Chondrocyte (in vitro differentiated cells): ENCODE measurements around the gene NLRP7. TPM values are rescaled to one million over a fixed set of nuclear protein-coding genes. Genes with fewer than 3 reads are reported as not detected.
"Not testable (repeated sequence)": the region's sequence is repeated elsewhere in the genome, so short reads cannot be mapped to it uniquely, and the experiment has no call there.

Experiments used
- DNase-seq: peaks from one replicate; pipeline ENCODE4 v3.0.0; 2021; ENCODE audit warnings: mixed read lengths, low spot score
- H3K27ac Mint-ChIP-seq: one replicate; pipeline ENCODE4 v1.8.0; 2021; ENCODE audit warnings: mild to moderate bottlenecking, moderate library complexity, mixed read lengths; ENCODE audit not compliant: unreplicated experiment
- H3K27me3 Mint-ChIP-seq: 2 replicates; pipeline ENCODE4 v1.8.0; 2021; ENCODE audit warnings: low read depth, mixed read lengths
- H3K36me3 Mint-ChIP-seq: 2 replicates; pipeline ENCODE4 v1.8.0; 2021; ENCODE audit warnings: low read depth, mixed read lengths
- H3K4me1 Mint-ChIP-seq: 2 replicates; pipeline ENCODE4 v1.8.0; 2021; ENCODE audit warnings: low read depth, mild to moderate bottlenecking, mixed read lengths
- H3K4me3 Mint-ChIP-seq: one replicate; pipeline ENCODE4 v1.8.0; 2021; ENCODE audit warnings: mild to moderate bottlenecking, moderate library complexity, mixed read lengths; ENCODE audit not compliant: unreplicated experiment
- H3K9me3 Mint-ChIP-seq: 2 replicates; pipeline ENCODE4 v1.8.0; 2021; ENCODE audit warnings: low read depth, mixed read lengths
- total RNA-seq: library from RNA; stranded (reverse); gene quantifications from 3 replicates; pipeline ENCODE4 v1.2.1, GENCODE V29; 2021
- TF ChIP-seq, protein P1 (sequence below): fragments of 200-600 bp; sonication (generic); IDR thresholded peaks from 2 replicates; pipeline ENCODE4 v1.5.0; 2021; ENCODE audit warnings: antibody characterized with exemption, mild to moderate bottlenecking, moderate library complexity

The NLRP7 gene
- total RNA-seq, 1 donor from 2014 or later = not detected

DNA sequence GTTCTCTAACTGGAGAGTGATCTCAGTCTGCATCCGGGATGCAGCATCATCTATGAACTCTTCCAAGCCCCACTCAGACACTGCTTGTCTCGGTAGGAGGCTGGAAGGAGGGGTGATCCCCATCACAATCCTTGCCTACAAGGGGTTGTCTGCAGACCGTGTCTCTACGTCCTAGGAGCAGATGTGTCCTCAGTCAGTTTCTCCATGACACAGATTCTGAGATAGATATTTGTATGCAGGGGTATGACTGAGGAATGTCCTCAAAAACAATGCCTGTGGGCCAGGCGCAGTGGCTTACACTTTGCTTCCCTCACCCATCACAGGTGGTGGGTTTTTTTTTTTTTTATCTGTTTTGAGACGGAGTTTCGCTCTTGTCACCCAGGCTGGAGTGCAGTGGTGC is 40.5 kb downstream of the NLRP7 start:
- Mint-ChIP-seq H3K27me3 (no peaks in the 10 kb centered on the region), H3K4me1 (no peaks in the 10 kb centered on the region), H3K4me3 (no peak overlapping the region), H3K36me3 (no peaks in the 10 kb centered on the region), H3K27ac (no peak overlapping the region), H3K9me3 (peaks cover 11% of the 10 kb centered on the region)
- TF ChIP-seq, protein P1, sequence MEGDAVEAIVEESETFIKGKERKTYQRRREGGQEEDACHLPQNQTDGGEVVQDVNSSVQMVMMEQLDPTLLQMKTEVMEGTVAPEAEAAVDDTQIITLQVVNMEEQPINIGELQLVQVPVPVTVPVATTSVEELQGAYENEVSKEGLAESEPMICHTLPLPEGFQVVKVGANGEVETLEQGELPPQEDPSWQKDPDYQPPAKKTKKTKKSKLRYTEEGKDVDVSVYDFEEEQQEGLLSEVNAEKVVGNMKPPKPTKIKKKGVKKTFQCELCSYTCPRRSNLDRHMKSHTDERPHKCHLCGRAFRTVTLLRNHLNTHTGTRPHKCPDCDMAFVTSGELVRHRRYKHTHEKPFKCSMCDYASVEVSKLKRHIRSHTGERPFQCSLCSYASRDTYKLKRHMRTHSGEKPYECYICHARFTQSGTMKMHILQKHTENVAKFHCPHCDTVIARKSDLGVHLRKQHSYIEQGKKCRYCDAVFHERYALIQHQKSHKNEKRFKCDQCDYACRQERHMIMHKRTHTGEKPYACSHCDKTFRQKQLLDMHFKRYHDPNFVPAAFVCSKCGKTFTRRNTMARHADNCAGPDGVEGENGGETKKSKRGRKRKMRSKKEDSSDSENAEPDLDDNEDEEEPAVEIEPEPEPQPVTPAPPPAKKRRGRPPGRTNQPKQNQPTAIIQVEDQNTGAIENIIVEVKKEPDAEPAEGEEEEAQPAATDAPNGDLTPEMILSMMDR = no peak
- peak; percentile 20 for DNase-seq

DNA sequence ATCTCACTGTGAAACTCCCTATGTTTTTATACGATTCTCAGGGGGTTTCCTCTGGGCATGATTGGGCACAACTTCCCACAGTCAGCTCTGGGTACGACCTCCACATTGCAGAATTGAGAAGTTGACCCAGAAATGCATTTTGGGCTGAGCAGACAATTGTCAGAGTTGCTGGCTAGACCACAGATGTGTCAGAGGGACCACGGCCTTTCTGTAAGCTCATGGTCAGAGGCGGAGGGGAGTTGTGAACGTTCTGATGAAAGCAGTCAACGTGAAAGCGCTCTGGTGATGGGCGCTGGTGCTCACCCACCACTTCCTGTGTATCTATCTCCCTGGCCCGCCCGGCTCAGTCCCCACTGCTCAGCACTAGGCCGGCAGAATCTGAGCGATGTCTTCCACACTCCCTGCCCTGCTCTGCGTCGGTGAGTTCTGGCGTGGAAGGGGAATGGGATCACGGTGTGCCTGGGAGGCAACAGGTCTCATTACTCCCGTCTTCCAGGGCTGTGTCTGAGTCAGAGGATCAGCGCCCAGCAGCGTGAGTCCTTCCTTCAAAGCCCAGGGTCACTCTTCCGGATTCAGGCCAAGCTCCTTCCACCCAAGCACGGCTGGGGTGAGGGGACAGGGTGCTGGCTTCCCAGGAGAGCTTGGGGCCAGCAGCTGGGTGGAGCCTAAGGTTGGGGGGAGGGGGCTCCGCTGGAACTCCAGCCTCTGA is 41.4 kb downstream of the NLRP7 start, which contains the start of gene NCR1:
Gene NCR1, plus strand, starts transcription at position 346 of the 709 bp plus-strand sequence. Its CDS starts 40 bp downstream, at position 386.
- peaks cover 12% of the 10 kb centered on the region for H3K9me3 Mint-ChIP-seq
- DNase-seq = peak; percentile 67
- TF ChIP-seq, protein P1 = no peak
- H3K4me1 Mint-ChIP-seq = no peaks in the 10 kb centered on the region
- H3K27me3 Mint-ChIP-seq = no peaks in the 10 kb centered on the region
- H3K4me3 Mint-ChIP-seq = no peak within 1 kb of the TSS
- H3K36me3 Mint-ChIP-seq = no peaks in the 10 kb centered on the region
- no peak within 1 kb of the TSS for H3K27ac Mint-ChIP-seq

DNA sequence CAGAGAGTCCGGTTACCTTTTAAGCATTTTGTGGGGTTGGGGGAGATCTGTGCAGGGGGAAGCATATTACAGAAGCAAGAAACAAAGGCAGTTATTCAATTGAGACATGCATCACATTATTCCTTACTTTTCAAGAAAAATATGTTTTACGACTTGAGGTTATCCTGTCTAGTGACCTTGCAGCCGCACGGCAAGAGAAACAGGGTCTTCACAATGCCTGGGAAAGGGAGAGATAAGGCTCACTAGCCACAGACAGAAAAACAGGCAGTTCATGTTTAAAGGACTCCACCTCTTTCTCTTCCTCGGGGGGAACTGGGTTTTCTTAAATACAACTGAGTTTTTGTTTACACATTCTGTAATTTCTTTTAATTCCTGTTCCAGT is 41.9 kb downstream of the NLRP7 start:
- peak; percentile 1 for DNase-seq
- no peak overlapping the region for H3K4me3 Mint-ChIP-seq
- H3K27ac Mint-ChIP-seq = no peak overlapping the region
- TF ChIP-seq, protein P1 = no peak
- H3K36me3 Mint-ChIP-seq = no peaks in the 10 kb centered on the region
- peaks cover 10% of the 10 kb centered on the region for H3K9me3 Mint-ChIP-seq
- H3K27me3 Mint-ChIP-seq = no peaks in the 10 kb centered on the region
- no peaks in the 10 kb centered on the region for H3K4me1 Mint-ChIP-seq

DNA sequence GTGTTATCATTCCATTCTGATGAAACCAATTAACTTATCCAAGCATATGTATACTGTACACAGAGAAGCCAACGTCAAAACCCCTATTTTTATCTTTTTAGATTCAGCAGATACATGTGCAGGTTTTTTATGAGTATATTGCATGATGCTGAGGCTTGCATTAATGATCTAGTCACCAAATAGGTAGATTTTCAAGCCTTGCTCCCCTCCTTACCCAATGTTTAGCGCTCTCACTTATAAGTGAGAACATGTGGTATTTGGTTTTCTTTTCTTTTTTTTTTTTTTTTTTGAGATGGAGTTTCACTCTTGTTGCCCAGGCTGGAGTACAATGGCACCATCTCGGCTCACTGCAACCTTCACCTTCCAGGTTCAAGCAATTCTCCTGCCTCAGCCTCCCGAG is 43.1 kb downstream of the NLRP7 start:
- not testable (repeated sequence) for H3K27me3 Mint-ChIP-seq, H3K27ac Mint-ChIP-seq, H3K4me1 Mint-ChIP-seq, H3K36me3 Mint-ChIP-seq, H3K4me3 Mint-ChIP-seq, DNase-seq
- H3K9me3 Mint-ChIP-seq = peaks cover 18% of the 10 kb centered on the region

DNA sequence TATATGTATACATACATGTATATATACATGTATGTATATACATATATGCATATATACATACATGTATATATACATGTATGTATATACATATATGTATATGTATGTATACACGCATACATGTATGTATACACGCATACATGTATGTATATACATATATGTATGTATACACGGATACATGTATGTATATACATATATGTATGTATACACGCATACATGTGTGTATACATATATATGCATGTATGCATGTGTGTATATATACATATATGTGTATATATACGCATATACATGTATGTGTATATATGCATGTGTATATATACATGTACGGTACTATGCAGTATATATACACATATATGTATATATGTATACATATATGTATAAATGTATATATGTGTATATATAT is 44.0 kb downstream of the NLRP7 start:
- no peak overlapping the region for H3K4me3 Mint-ChIP-seq
- H3K4me1 Mint-ChIP-seq = no peaks in the 10 kb centered on the region
- no peak for DNase-seq
- peaks cover 2% of the 10 kb centered on the region for H3K27me3 Mint-ChIP-seq
- TF ChIP-seq, protein P1 = no peak
- no peaks in the 10 kb centered on the region for H3K36me3 Mint-ChIP-seq
- H3K27ac Mint-ChIP-seq = no peak overlapping the region
- peaks cover 16% of the 10 kb centered on the region for H3K9me3 Mint-ChIP-seq

DNA sequence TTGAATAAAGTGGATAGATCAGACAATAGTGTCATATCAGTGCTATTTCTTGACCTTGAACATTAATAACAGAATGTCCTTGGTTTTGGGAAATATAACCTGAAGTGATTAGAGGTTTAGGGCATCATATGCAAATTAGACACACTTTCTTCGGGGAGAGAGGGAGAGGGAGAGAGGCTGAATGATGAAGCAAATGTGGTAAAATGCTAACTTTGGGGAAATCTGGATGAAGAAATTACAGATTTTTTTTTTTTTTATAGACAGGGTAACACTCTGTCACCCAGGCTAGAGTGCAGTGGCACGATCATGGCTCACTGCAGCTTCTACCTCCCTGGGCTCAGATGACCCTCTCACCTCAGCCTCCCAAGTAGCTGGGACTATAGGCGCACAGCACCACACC is 45.3 kb downstream of the NLRP7 start:
- TF ChIP-seq, protein P1 = no peak
- Mint-ChIP-seq H3K36me3 (no peaks in the 10 kb centered on the region), H3K4me3 (no peak overlapping the region), H3K27me3 (peaks cover 2% of the 10 kb centered on the region), H3K27ac (no peak overlapping the region), H3K9me3 (peaks cover 16% of the 10 kb centered on the region), H3K4me1 (no peaks in the 10 kb centered on the region)
- peak; percentile 13 for DNase-seq

DNA sequence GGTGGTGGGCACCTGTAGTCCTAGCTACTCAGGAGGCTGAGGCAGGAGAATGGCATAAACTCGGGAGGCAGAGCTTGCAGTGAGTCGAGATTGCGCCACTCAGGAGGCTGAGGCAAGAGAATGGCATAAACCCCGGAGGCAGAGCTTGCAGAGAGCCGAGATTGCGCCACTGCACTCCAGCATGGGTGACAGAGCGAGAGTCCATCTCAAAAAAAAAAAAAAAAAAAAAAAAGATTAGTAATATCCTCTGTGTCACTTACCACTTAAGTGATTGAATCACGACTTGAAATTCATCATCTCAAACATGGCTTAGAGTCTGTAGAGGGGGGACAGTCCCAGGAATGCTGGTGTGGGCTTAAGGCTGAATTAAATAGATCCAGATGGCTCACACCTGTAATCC is 46.2 kb downstream of the NLRP7 start:
- not testable (repeated sequence) for DNase-seq, H3K27me3 Mint-ChIP-seq, H3K36me3 Mint-ChIP-seq, H3K4me1 Mint-ChIP-seq, H3K4me3 Mint-ChIP-seq, H3K27ac Mint-ChIP-seq
- peaks cover 20% of the 10 kb centered on the region for H3K9me3 Mint-ChIP-seq

DNA sequence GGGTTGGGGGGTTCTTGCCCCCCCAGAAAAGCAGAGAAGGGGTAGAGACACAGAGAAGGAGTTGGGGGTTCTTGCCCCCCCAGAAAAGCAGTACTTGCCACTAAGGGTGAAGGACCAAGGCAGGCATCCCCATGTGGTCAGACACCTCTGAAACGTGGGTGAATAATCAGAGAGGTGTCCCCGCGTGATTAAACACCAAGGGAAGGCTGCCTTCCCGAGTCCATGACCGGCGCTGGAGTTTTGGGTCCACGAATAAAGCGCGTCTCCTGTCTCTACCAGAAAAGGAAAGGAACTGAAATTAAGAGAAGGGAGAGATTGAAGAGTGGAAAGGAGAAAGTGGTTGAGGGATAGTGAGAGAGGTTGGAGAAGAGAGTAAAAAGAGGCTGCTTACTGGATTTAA is 47.7 kb downstream of the NLRP7 start:
- not testable (repeated sequence) for DNase-seq, H3K4me3 Mint-ChIP-seq, H3K4me1 Mint-ChIP-seq, H3K27ac Mint-ChIP-seq, H3K36me3 Mint-ChIP-seq, H3K27me3 Mint-ChIP-seq
- H3K9me3 Mint-ChIP-seq = peaks cover 20% of the 10 kb centered on the region
